ENCODE results near the gene SIAE. TPM values are rescaled to one million over a fixed set of nuclear protein-coding genes. Genes with fewer than 3 reads are reported as not detected.
A peak's percentile ranks its signal among the peaks of the same experiment; 100 is the strongest.

Gene SIAE
- total RNA-seq, 4 donors from 2014 or later: 2.7 to 7.5 (median 4.0) TPM

DNA sequence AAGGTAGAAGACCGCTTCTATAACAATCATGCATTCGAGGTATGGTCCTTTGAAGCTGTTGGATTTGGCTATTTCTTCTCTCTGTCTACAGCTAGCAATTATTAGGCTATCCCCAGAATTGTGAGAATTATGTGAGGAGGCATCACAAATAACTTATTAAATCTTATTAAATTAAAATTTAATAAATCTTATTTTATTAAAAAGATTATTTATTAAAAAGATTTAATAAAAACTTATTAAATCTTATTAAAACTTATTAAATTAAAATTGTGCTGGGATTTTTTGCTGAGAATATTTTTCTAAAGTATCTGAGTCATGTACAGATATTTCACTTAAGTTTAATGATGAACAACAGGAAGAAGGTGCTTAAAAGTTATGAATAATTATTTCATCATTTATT is 7.9 kb upstream of the SIAE start:
- WGBS, 2 donors (ENCODE audit: low coverage in 1 of 2): 93 to 100% methylated on average over 2 of the region's 2 CpGs
- no peak for TF ChIP-seq POLR2AphosphoS5 (IDR thresholded peaks at IDR 0.05)
- TF ChIP-seq POLR2A (IDR thresholded peaks at IDR 0.05): no peak
- TF ChIP-seq EP300 (IDR thresholded peaks at IDR 0.05): no peak
- TF ChIP-seq, protein P1, sequence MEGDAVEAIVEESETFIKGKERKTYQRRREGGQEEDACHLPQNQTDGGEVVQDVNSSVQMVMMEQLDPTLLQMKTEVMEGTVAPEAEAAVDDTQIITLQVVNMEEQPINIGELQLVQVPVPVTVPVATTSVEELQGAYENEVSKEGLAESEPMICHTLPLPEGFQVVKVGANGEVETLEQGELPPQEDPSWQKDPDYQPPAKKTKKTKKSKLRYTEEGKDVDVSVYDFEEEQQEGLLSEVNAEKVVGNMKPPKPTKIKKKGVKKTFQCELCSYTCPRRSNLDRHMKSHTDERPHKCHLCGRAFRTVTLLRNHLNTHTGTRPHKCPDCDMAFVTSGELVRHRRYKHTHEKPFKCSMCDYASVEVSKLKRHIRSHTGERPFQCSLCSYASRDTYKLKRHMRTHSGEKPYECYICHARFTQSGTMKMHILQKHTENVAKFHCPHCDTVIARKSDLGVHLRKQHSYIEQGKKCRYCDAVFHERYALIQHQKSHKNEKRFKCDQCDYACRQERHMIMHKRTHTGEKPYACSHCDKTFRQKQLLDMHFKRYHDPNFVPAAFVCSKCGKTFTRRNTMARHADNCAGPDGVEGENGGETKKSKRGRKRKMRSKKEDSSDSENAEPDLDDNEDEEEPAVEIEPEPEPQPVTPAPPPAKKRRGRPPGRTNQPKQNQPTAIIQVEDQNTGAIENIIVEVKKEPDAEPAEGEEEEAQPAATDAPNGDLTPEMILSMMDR (IDR thresholded peaks at IDR 0.05): no peak
- Histone ChIP-seq H3K4me1 (no peaks in the 10 kb centered on the region), H3K27ac (no peak overlapping the region), H3K9me3 (peaks cover 0 to 4% (median 0%) of the 10 kb centered on the region in 3 donors), H3K36me3 (no peaks in the 10 kb centered on the region), H3K27me3 (no peaks in the 10 kb centered on the region), H3K4me3 (no peak overlapping the region)
- ATAC-seq: no peak

DNA sequence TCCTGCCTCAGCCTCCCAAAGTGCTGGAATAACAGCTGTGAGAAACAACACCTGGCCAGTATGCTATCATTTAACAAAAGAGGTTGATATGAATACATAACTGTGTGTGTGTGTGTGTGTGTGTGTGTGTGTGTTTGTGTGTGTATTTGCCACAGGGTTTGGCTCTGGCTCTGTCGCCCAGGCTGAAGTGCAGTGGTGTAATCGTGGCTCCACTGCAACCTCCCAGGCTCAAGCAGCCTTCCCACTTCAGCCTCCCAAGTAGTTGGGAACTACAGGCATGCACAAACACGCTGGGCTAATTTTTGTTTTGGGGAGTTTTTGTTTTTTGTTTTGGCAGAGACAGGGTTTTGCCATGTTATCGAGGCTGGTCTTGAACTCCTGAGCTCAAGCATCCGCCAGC is 4.9 kb upstream of the SIAE start:
- Histone ChIP-seq H3K36me3 (no peaks in the 10 kb centered on the region), H3K27ac (no peak overlapping the region), H3K9me3 (peaks cover 0 to 4% (median 0%) of the 10 kb centered on the region in 3 donors), H3K4me3 (no peak overlapping the region), H3K27me3 (no peaks in the 10 kb centered on the region), H3K4me1 (peaks cover 0 to 8% (median 0%) of the 10 kb centered on the region in 3 donors)
- 82 to 88% methylated on average over 3 of the region's 5 CpGs for WGBS, 2 donors (ENCODE audit: low coverage in 1 of 2)
- TF ChIP-seq POLR2A (IDR thresholded peaks at IDR 0.05) (no peak), POLR2AphosphoS5 (IDR thresholded peaks at IDR 0.05) (no peak), EP300 (IDR thresholded peaks at IDR 0.05) (no peak)
- TF ChIP-seq, protein P1 (IDR thresholded peaks at IDR 0.05): no peak
- no peak for ATAC-seq

DNA sequence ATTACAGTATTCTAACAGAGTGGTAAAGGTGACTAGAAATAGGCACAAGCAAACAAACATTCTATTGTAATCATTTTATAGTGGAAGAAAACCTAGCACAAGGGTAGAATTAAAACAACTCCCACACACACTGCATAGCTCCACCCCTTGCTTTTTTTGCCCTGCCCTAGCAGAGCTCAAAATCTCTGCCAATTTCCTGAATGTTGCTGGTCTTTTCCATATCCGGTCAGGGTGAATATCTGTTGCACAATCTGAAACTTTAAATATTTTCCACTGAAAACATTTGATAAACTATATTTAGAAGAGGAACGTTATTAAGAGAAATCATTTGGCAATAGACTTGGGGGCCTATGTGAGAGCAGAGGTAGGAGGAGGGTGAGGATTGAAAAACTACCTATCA is 2.8 kb upstream of the SIAE start:
- Histone ChIP-seq H3K27me3 (no peaks in the 10 kb centered on the region), H3K4me3 (no peak overlapping the region), H3K36me3 (no peaks in the 10 kb centered on the region), H3K27ac (peak overlapping the region in 3 of 4 donors; percentile 34 to 57 (median 55)), H3K4me1 (peaks cover 0 to 20% (median 6%) of the 10 kb centered on the region in 3 donors), H3K9me3 (no peaks in the 10 kb centered on the region)
- no peak for ATAC-seq
- 19 to 40% methylated on average over 2 of the region's 2 CpGs for WGBS, 2 donors (ENCODE audit: low coverage in 1 of 2)
- no peak for TF ChIP-seq POLR2A (IDR thresholded peaks at IDR 0.05)
- no peak for TF ChIP-seq EP300 (IDR thresholded peaks at IDR 0.05)
- TF ChIP-seq POLR2AphosphoS5 (IDR thresholded peaks at IDR 0.05): no peak
- TF ChIP-seq, protein P1 (IDR thresholded peaks at IDR 0.05): no peak

DNA sequence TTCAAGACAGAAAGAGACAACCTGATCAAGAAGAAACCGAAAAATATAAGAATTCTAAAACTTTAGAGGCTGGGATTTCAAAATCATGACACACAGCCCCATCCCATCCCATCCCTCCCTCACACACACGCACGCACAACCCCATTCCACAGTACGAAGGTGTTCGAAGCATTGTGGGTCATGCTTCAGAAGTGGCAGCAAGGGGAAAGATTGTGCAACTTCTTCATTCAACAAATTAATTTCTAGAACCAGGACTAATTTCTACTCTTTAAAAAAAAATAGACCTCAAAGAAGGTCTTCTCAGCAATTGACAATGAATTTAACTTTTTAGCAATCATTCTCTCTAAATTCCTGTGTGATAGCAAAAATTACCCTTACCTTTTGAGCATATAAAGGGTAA is 1.0 kb upstream of the SIAE start:
- Histone ChIP-seq H3K27ac (peak overlapping the region in 3 of 4 donors; percentile 80 to 89 (median 86)), H3K4me1 (peaks cover 0 to 20% (median 6%) of the 10 kb centered on the region in 3 donors), H3K9me3 (no peaks in the 10 kb centered on the region), H3K27me3 (no peaks in the 10 kb centered on the region), H3K4me3 (peak overlapping the region; percentile 35 to 76), H3K36me3 (no peaks in the 10 kb centered on the region)
- no peak for ATAC-seq
- WGBS, 2 donors (ENCODE audit: low coverage in 1 of 2): 90 to 95% methylated on average over 5 of the region's 5 CpGs
- TF ChIP-seq EP300 (IDR thresholded peaks at IDR 0.05) (no peak), POLR2A (IDR thresholded peaks at IDR 0.05) (no peak), POLR2AphosphoS5 (IDR thresholded peaks at IDR 0.05) (no peak)
- TF ChIP-seq, protein P1 (IDR thresholded peaks at IDR 0.05): no peak

DNA sequence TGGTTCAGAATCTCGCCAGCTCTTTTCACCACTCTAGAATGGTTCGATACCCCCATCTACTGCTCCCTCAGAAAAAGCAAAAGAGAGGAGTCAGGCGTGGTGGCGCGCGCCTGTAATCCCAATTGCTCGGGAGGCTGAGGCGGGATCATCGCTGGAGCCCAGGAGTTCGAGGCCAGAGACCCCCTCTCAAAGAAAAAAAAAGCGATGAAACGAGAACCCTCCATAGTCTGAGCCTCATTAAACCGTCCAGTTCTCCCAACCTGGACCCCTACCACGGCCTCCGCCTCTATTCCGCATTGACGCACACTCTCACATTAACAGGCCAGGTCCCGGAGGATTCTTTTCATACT is 604 bp upstream of the SIAE start:
- 20 to 100% methylated on average over 1 to 5 of the region's 18 CpGs for WGBS, 2 donors (ENCODE audit: low coverage in 1 of 2)
- Histone ChIP-seq H3K4me1 (peaks cover 0 to 20% (median 6%) of the 10 kb centered on the region in 3 donors), H3K27ac (peak overlapping the region; percentile 41 to 89 (median 83))

More for the DNA sequence above, 604 bp upstream of the SIAE start:
- H3K27me3 ChIP-seq: no peaks in the 10 kb centered on the region
- no peak for ATAC-seq
- no peaks in the 10 kb centered on the region for H3K9me3 ChIP-seq
- H3K4me3 ChIP-seq: peak overlapping the region; percentile 35 to 76
- TF ChIP-seq POLR2AphosphoS5 (IDR thresholded peaks at IDR 0.05) (no peak), POLR2A (IDR thresholded peaks at IDR 0.05) (no peak), EP300 (IDR thresholded peaks at IDR 0.05) (no peak)
- TF ChIP-seq, protein P1 (IDR thresholded peaks at IDR 0.05): no peak
- no peaks in the 10 kb centered on the region for H3K36me3 ChIP-seq

Data from gastroesophageal sphincter (tissue), 4 donors.